PC-9 (cell line): ENCODE data around the gene PTCD2.

Experiments
- EZH2 ChIP-seq: fragments of 200-600 bp; sonication (generic); IDR thresholded peaks from 2 replicates; pipeline ENCODE4 v1.8.0; 2017; ENCODE audit warnings: antibody characterized with exemption, low read depth
- TF ChIP-seq, protein P1 (sequence below): fragments of 200-600 bp; sonication (generic); conservative IDR thresholded peaks from 2 replicates; pipeline ENCODE4 v1.6.1; 2017; ENCODE audit warnings: mixed run types, antibody characterized with exemption, mild to moderate bottlenecking, moderate library complexity

- TF ChIP-seq, protein P1, sequence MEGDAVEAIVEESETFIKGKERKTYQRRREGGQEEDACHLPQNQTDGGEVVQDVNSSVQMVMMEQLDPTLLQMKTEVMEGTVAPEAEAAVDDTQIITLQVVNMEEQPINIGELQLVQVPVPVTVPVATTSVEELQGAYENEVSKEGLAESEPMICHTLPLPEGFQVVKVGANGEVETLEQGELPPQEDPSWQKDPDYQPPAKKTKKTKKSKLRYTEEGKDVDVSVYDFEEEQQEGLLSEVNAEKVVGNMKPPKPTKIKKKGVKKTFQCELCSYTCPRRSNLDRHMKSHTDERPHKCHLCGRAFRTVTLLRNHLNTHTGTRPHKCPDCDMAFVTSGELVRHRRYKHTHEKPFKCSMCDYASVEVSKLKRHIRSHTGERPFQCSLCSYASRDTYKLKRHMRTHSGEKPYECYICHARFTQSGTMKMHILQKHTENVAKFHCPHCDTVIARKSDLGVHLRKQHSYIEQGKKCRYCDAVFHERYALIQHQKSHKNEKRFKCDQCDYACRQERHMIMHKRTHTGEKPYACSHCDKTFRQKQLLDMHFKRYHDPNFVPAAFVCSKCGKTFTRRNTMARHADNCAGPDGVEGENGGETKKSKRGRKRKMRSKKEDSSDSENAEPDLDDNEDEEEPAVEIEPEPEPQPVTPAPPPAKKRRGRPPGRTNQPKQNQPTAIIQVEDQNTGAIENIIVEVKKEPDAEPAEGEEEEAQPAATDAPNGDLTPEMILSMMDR, result no peak
- no peak for TF ChIP-seq EZH2
Measured at GRCh38 chr5:72372331-72372730, 52.2 kb downstream of the PTCD2 start.
